HFF-Myc (cell line): Measurements from ENCODE around the gene IL15RA.

ENCODE experiments used
- DNase-seq: peaks from one replicate; pipeline ENCODE4 v3.0.0-alpha.2; 2011; ENCODE audit warnings: low read depth; ENCODE audit errors: extremely low read depth
- H3K4me3 ChIP-seq: replicated peaks from 2 replicates; pipeline ENCODE4 v1.5.1; 2011; ENCODE audit warnings: low read depth, mild to moderate bottlenecking, control low read depth, low read length
- TF ChIP-seq, protein P1 (sequence below): IDR thresholded peaks from 2 replicates; pipeline ENCODE4 v1.5.1; 2012; ENCODE audit warnings: mild to moderate bottlenecking, low read depth, low read length, control low read depth; ENCODE audit errors: missing control alignments

Gene IL15RA

DNA sequence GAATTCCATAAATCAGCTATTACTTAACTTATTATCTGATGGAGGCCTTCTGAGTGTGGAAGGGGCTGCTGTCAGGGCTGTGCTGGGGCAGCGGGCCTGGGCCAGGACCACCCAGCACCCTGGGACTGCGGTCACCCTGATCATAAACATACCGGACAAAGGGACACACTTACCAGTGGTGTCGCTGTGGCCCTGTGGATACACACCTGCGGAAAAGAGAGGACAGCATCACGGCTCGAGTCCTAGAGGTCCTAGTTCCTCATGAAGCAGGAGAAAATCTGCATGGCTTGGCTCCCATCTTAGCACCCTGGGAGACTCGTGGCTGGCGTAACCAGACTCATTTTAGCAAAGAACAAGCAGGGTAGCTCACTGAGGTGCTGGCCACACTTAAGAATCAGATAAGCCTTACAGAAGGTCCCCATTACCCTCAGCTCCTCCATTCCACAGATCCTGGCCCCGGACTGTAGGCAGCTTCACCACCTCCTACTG lies 17.7 kb downstream of the IL15RA start:
- TF ChIP-seq, protein P1, sequence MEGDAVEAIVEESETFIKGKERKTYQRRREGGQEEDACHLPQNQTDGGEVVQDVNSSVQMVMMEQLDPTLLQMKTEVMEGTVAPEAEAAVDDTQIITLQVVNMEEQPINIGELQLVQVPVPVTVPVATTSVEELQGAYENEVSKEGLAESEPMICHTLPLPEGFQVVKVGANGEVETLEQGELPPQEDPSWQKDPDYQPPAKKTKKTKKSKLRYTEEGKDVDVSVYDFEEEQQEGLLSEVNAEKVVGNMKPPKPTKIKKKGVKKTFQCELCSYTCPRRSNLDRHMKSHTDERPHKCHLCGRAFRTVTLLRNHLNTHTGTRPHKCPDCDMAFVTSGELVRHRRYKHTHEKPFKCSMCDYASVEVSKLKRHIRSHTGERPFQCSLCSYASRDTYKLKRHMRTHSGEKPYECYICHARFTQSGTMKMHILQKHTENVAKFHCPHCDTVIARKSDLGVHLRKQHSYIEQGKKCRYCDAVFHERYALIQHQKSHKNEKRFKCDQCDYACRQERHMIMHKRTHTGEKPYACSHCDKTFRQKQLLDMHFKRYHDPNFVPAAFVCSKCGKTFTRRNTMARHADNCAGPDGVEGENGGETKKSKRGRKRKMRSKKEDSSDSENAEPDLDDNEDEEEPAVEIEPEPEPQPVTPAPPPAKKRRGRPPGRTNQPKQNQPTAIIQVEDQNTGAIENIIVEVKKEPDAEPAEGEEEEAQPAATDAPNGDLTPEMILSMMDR: no peak
- no peak for DNase-seq
- H3K4me3 ChIP-seq: no peak overlapping the region

DNA sequence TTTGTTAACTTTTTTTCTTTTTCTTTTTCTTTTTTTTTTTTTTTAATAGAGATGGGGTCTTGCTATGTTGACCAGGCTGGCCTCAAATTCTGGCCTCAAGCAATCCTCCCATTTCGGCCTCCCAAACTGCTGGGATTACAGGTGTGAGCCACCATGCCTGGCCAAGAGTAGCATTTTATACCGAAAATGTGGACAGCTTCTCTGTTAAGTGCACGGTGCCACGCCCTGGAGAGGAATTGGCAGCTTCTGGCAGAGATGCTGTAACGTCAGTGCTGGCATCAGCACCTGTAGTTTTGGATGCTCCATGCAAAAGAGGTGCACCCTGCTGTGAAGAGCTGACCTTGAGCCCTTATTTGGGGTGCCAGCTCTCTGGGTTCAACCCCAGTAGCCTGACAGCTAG lies 18.2 kb downstream of the IL15RA start:
- TF ChIP-seq, protein P1: no peak
- H3K4me3 ChIP-seq: no peak overlapping the region
- no peak for DNase-seq

DNA sequence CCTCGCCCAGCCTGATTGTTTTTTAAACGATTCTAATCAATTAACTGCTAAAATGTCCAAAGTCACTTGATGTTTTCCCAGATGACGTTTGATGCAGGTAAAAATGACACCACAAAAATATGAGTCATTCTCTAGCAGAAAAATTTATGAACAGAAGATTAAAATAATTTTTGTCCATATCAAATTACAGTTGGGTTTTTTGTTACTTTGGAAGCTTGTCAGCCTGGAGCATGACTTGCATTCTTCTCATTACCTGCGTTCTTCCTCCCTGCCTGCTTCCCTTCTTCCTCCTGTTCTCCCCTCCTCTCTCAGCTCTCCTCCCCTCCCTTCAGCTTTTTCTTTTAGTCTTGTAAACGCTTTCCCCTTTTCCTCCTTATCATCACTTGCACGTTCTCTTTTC lies 18.7 kb downstream of the IL15RA start:
- H3K4me3 ChIP-seq: no peak overlapping the region
- TF ChIP-seq, protein P1: no peak
- DNase-seq: no peak

DNA sequence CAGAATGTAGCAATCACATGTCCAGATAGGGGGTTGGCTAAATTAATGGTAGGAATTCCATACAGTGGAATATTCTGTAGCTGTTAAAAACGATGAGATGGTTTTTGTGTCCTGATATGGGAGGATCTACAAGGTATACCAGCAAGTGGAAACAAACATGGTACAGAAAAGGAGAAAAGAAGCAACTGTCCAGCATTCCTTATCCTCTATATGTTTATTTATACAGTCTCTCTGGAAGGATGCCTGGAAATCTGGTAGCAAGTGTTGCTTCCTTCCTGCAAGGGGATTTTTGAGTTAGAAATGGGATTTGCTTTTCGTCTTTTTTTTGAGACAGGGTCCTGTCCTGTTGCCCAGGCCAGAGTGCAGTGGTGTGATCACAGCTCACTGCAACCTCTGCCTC lies 19.3 kb downstream of the IL15RA start:
- H3K4me3 ChIP-seq: no peak overlapping the region
- DNase-seq: peak; percentile 63
- TF ChIP-seq, protein P1: no peak

DNA sequence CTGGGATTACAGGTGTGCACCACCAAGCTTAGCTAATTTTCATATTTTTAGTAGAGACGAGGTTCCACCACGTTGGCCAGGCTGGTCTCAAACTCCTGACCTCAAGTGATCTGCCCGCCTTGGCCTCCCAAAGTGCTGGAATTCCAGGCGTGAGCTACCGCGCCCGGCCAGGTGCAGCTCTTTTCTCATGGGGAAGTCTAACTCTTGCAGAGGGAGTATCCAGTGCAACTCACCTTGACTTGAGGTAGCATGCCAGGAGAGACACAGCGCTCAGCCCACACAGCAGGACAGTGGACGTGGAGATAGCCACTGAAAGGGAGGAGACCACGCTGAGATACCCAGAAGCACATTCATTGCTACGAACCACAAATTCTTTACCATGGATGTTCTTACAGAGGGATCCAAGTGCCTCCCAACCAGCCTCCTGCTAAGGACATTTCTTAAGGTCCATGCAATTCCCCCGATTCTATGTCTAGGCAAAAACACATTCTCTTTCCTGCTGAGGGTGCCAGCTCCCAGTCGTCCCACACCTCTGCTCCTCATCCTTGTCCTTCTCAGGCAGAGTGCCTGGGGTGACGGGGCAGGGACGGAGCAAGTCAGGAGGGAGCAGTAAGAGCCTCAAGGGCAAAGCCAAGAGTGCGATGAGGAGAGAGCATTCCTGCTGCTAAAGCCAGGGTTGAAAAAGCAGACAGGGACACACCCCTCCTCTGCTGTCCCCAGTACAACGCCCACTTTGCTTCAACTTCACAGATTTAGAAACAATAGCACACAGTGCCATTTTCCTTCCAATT lies 21.0 kb downstream of the IL15RA start:
- DNase-seq: no peak

DNA sequence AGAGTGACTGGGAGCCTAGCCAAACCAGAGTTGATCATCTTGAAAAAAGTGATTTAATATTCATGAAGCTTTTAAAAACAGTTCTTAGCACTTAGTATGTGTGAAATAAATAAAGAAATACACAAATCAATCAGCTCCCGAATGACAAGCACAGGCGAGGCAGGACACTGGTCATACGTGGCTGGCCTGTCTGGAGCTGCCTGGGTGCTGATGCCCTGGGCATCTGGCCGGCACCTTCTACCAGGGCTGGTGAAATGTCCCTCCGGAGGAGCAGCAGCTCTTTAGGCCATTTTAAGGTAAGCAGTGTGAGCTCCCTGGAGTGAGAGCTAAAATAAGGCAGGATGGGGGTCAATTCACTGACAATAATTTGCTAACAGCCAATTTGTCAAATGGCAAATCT lies 23.7 kb downstream of the IL15RA start:
- H3K4me3 ChIP-seq: no peak overlapping the region
- no peak for DNase-seq
- TF ChIP-seq, protein P1: no peak

More for the DNA sequence above, 21.0 kb downstream of the IL15RA start:
- no peak overlapping the region for H3K4me3 ChIP-seq
- TF ChIP-seq, protein P1: no peak
